Stimulated activated CD4-positive, alpha-beta T cell treated with anti-CD3 and anti-CD28 coated beads, TNF-alpha, amount 100 ng/mL, for 24 hours (primary cell): ENCODE data around the gene ZSWIM6.

ENCODE experiments used
- DNase-seq, 3 experiments: peaks; one replicate each; pipeline ENCODE4 v3.0.0-alpha.2; 2020; ENCODE audit warnings: low read depth in 3 of 3

ZSWIM6 gene

GRCh38 chr5:61441742-61442141 is 109.7 kb downstream of the ZSWIM6 start:
- no peak for DNase-seq

- no peak for DNase-seq
Measured at GRCh38 chr5:61447780-61448495, 115.9 kb downstream of the ZSWIM6 start.

GRCh38 chr5:61449804-61450492 is 117.9 kb downstream of the ZSWIM6 start:
- no peak for DNase-seq

GRCh38 chr5:61450493-61451279 is 118.6 kb downstream of the ZSWIM6 start:
- no peak for DNase-seq

- DNase-seq: no peak
Measured at GRCh38 chr5:61455179-61456006, 123.3 kb downstream of the ZSWIM6 start.

- DNase-seq: no peak
Measured at GRCh38 chr5:61460471-61460870, 128.4 kb downstream of the ZSWIM6 start.

GRCh38 chr5:61461417-61461816 is 129.4 kb downstream of the ZSWIM6 start:
- no peak for DNase-seq

GRCh38 chr5:61461926-61462325 is 129.9 kb downstream of the ZSWIM6 start:
- no peak for DNase-seq

GRCh38 chr5:61463596-61463995 is 131.5 kb downstream of the ZSWIM6 start:
- DNase-seq: no peak

GRCh38 chr5:61464512-61464911 is 132.5 kb downstream of the ZSWIM6 start:
- DNase-seq: no peak

- no peak for DNase-seq
Measured at GRCh38 chr5:61465066-61465465, 133.0 kb downstream of the ZSWIM6 start.

- no peak for DNase-seq
Measured at GRCh38 chr5:61465496-61465895, 133.4 kb downstream of the ZSWIM6 start.

GRCh38 chr5:61466017-61466416 is 134.0 kb downstream of the ZSWIM6 start:
- DNase-seq: no peak

- DNase-seq: no peak
Measured at GRCh38 chr5:61467766-61468482, 135.9 kb downstream of the ZSWIM6 start.

GRCh38 chr5:61468483-61468865 is 136.4 kb downstream of the ZSWIM6 start:
- DNase-seq: no peak

GRCh38 chr5:61471352-61471751 is 139.3 kb downstream of the ZSWIM6 start:
- no peak for DNase-seq

- no peak for DNase-seq
Measured at GRCh38 chr5:61472172-61472958, 140.3 kb downstream of the ZSWIM6 start.

GRCh38 chr5:61474746-61475145 is 142.7 kb downstream of the ZSWIM6 start:
- no peak for DNase-seq

GRCh38 chr5:61477788-61478187 is 145.7 kb downstream of the ZSWIM6 start:
- no peak for DNase-seq
